K562 (cell line): ENCODE data around the gene USP49. TPM values are rescaled to one million over a fixed set of nuclear protein-coding genes. Genes with fewer than 3 reads are reported as not detected.

Experiments used
- ARID1B ChIP-seq: fragments of 450-650 bp; IDR thresholded peaks from 2 replicates; pipeline ENCODE4 v1.6.1; 2016; ENCODE audit warnings: antibody characterized with exemption, mild to moderate bottlenecking, inconsistent platforms
- CBFB ChIP-seq: sonication (generic); formaldehyde crosslinking; IDR thresholded peaks from 2 replicates; pipeline ENCODE4 v1.4.0; 2020; ENCODE audit warnings: mild to moderate bottlenecking, missing genetic modification reagents
- CHD2 ChIP-seq: IDR thresholded peaks from 2 replicates; pipeline ENCODE4 v1.6.1; 2011; ENCODE audit warnings: low read depth, low read length
- FOSL1 ChIP-seq: fragments of 200-800 bp; sonication (Bioruptor generic); conservative IDR thresholded peaks from 2 replicates; pipeline ENCODE4 v1.6.1; 2016; ENCODE audit warnings: missing genetic modification characterization, missing compliant biosample characterization
- HINFP ChIP-seq: fragments of 450-650 bp; conservative IDR thresholded peaks from 2 replicates; pipeline ENCODE4 v1.6.1; 2016; ENCODE audit warnings: missing genetic modification characterization, low read depth, mild to moderate bottlenecking, control low read depth, missing compliant biosample characterization
- ILF3 ChIP-seq: fragments of 450-650 bp; IDR thresholded peaks from 2 replicates; pipeline ENCODE4 v1.6.1; 2018; ENCODE audit warnings: antibody characterized with exemption, mild to moderate bottlenecking, moderate library complexity, borderline replicate concordance
- IRF2 ChIP-seq: sonication (generic); formaldehyde crosslinking; IDR thresholded peaks from 2 replicates; pipeline ENCODE4 v1.8.1; 2022; ENCODE audit warnings: mild to moderate bottlenecking, missing genetic modification reagents
- KDM4B ChIP-seq, 2 experiments: fragments of 450-650 bp in 1 of 2; sonication (generic) in 1 of 2; IDR thresholded peaks; 2 replicates each; pipeline ENCODE4 v1.6.1; 2016 to 2017; ENCODE audit warnings: borderline replicate concordance in 2 of 2, antibody characterized with exemption in 1 of 2, low read depth in 1 of 2, mild to moderate bottlenecking in 1 of 2
- LCOR ChIP-seq: sonication (generic); formaldehyde crosslinking; IDR thresholded peaks from 2 replicates; pipeline ENCODE4 v1.8.0; 2022; ENCODE audit warnings: mild to moderate bottlenecking, missing genetic modification reagents
- LEF1 ChIP-seq: fragments of 450-650 bp; IDR thresholded peaks from 2 replicates; pipeline ENCODE4 v1.6.1; 2016; ENCODE audit warnings: mild to moderate bottlenecking
- MAFG ChIP-seq: fragments of 450-650 bp; conservative IDR thresholded peaks from 2 replicates; pipeline ENCODE4 v1.6.1; 2016; ENCODE audit warnings: missing genetic modification characterization, missing compliant biosample characterization
- MTA1 ChIP-seq: fragments of 450-650 bp; IDR thresholded peaks from 2 replicates; pipeline ENCODE4 v1.6.1; 2017; ENCODE audit warnings: borderline replicate concordance
- PTTG1 ChIP-seq: fragments of 450-650 bp; IDR thresholded peaks from 2 replicates; pipeline ENCODE4 v1.6.1; 2016; ENCODE audit warnings: low read depth, mild to moderate bottlenecking, missing genetic modification characterization, missing compliant biosample characterization
- PURB ChIP-seq: sonication (generic); formaldehyde crosslinking; IDR thresholded peaks from 2 replicates; pipeline ENCODE4 v1.9.0; 2021; ENCODE audit warnings: low read depth, mild to moderate bottlenecking, missing genetic modification reagents
- RB1 ChIP-seq: fragments of 450-650 bp; IDR thresholded peaks from 2 replicates; pipeline ENCODE4 v1.6.1; 2017; ENCODE audit warnings: low read depth, mild to moderate bottlenecking
- TCF7 ChIP-seq: sonication (generic); IDR thresholded peaks from 2 replicates; pipeline ENCODE4 v1.6.1; 2016; ENCODE audit warnings: antibody characterized with exemption, borderline replicate concordance
- U2AF1 ChIP-seq: fragments of 200-400 bp; formaldehyde crosslinking; optimal IDR thresholded peaks from 2 replicates; pipeline ENCODE3; 2017; ENCODE audit warnings: mild to moderate bottlenecking, low read depth, low read length, moderate library complexity
- ZNF324 ChIP-seq: fragments of 250-450 bp; sonication (Bioruptor Pico); IDR thresholded peaks from 2 replicates; pipeline ENCODE4 v1.4.0; 2020; ENCODE audit warnings: mild to moderate bottlenecking
- ZNF384 ChIP-seq: IDR thresholded peaks from 2 replicates; pipeline ENCODE4 v1.6.1; 2012; ENCODE audit warnings: low read depth, low read length, improper control_type of control experiment
- polyA plus RNA-seq, 8 experiments: library from polyadenylated mRNA; depleted of rRNA in 4 of 8; stranded (reverse) in 5 of 8; unstranded in 3 of 8; fragments of >200 nt; fragmentation: Nextera tagmentation in 2 of 8; fragmentation: Illumina TruSeq in 1 of 8; extraction: Ambion mirVana in 2 of 8; extraction: Trizol in 1 of 8; gene quantifications; 2 replicates each; pipeline versions ENCODE4 v1.2.1 to v1.2.3, GENCODE V29; 2011 to 2014; ENCODE audit warnings: inconsistent platforms in 1 of 8, missing spikeins in 1 of 8
- total RNA-seq, 7 experiments: library from RNA; depleted of rRNA in 6 of 7; stranded (reverse); fragments of >200 nt in 6 of 7; fragmentation: Illumina TruSeq in 2 of 7; extraction: Trizol in 2 of 7; gene quantifications; 2 replicates each; pipeline versions ENCODE4 v1.2.1 to v1.2.3, GENCODE V29; 2011 to 2021; ENCODE audit warnings: low replicate concordance in 1 of 7
- TF ChIP-seq, protein P1 (sequence below): IDR thresholded peaks from 2 replicates; pipeline ENCODE4 v1.6.1; 2012; ENCODE audit warnings: low read depth, low read length, improper control_type of control experiment, borderline replicate concordance
- TF ChIP-seq, protein P2 (sequence below): fragments of 450-650 bp; IDR thresholded peaks from 2 replicates; pipeline ENCODE4 v1.7.0; 2016; ENCODE audit warnings: borderline replicate concordance
- TF ChIP-seq, protein P3 (sequence below): fragments of 450-650 bp; formaldehyde crosslinking; IDR thresholded peaks from 2 replicates; pipeline ENCODE4 v1.4.0; 2022; ENCODE audit warnings: missing genetic modification characterization

The USP49 gene
- total and polyA plus RNA-seq, 9 of the 15 experiments (the other 6 are each of a cell fraction or from before 2014, with no cell fraction given) = 1.0 to 9.9 (median 6.5) TPM

GRCh38 chr6:41779788-41780550 lies 115.2 kb downstream of the USP49 start, which contains the start of gene FRS3 (continued):
- peak; percentile 28; the same call in 1 of the 2 replicates for TF ChIP-seq ARID1B
- peak; percentile 41 for TF ChIP-seq U2AF1
- TF ChIP-seq CHD2 = peak; percentile 26; the same call in 1 of the 2 replicates
- TF ChIP-seq ZNF384 = peak; percentile 55; the same call in 1 of the 2 replicates
- no peak for TF ChIP-seq ILF3
- TF ChIP-seq CBFB (CRISPR knock-in tag) = 0 out of 2 replicates have a peak, but pooled peaks have one; percentile 22
- peak; percentile 34; the same call in 1 of the 2 replicates for TF ChIP-seq ZNF324 (CRISPR knock-in tag)
- peak; percentile 99 for TF ChIP-seq RB1
- TF ChIP-seq LCOR (CRISPR knock-in tag) = peak; percentile 93
- no peak for TF ChIP-seq MAFG
- TF ChIP-seq, protein P1, sequence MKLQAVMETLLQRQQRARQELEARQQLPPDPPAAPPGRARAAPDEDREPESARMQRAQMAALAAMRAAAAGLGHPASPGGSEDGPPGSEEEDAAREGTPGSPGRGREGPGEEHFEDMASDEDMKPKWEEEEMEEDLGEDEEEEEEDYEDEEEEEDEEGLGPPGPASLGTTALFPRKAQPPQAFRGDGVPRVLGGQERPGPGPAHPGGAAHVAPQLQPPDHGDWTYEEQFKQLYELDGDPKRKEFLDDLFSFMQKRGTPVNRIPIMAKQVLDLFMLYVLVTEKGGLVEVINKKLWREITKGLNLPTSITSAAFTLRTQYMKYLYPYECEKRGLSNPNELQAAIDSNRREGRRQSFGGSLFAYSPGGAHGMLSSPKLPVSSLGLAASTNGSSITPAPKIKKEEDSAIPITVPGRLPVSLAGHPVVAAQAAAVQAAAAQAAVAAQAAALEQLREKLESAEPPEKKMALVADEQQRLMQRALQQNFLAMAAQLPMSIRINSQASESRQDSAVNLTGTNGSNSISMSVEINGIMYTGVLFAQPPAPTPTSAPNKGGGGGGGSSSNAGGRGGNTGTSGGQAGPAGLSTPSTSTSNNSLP = peak; percentile 58; the same call in 1 of the 2 replicates
- TF ChIP-seq HINFP (tag) = peak; percentile 94
- TF ChIP-seq LEF1 = 0 out of 2 replicates have a peak, but pooled peaks have one; percentile 11
- TF ChIP-seq MTA1 = peak; percentile 56; the same call in 1 of the 2 replicates
- TF ChIP-seq FOSL1 (tag) = peak; percentile 54; the same call in 1 of the 2 replicates
- TF ChIP-seq KDM4B (IDR thresholded peaks at IDR 0.05; ENCODE audit: borderline replicate concordance in 2 of 2, low read depth in 1 of 2) = peak in 1 of 2 experiments; percentile 44; a peak in 2 of 4 replicates
- peak; percentile 74 for TF ChIP-seq TCF7
- TF ChIP-seq, protein P2, sequence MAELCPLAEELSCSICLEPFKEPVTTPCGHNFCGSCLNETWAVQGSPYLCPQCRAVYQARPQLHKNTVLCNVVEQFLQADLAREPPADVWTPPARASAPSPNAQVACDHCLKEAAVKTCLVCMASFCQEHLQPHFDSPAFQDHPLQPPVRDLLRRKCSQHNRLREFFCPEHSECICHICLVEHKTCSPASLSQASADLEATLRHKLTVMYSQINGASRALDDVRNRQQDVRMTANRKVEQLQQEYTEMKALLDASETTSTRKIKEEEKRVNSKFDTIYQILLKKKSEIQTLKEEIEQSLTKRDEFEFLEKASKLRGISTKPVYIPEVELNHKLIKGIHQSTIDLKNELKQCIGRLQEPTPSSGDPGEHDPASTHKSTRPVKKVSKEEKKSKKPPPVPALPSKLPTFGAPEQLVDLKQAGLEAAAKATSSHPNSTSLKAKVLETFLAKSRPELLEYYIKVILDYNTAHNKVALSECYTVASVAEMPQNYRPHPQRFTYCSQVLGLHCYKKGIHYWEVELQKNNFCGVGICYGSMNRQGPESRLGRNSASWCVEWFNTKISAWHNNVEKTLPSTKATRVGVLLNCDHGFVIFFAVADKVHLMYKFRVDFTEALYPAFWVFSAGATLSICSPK = 0 out of 2 replicates have a peak, but pooled peaks have one; percentile 65
- TF ChIP-seq, protein P3, sequence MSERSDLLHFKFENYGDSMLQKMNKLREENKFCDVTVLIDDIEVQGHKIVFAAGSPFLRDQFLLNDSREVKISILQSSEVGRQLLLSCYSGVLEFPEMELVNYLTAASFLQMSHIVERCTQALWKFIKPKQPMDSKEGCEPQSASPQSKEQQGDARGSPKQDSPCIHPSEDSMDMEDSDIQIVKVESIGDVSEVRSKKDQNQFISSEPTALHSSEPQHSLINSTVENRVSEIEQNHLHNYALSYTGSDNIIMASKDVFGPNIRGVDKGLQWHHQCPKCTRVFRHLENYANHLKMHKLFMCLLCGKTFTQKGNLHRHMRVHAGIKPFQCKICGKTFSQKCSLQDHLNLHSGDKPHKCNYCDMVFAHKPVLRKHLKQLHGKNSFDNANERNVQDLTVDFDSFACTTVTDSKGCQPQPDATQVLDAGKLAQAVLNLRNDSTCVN (CRISPR knock-in tag) = 0 out of 2 replicates have a peak, but pooled peaks have one; percentile 57
- TF ChIP-seq PTTG1 (tag) = no peak
- no peak for TF ChIP-seq IRF2 (CRISPR knock-in tag)
- TF ChIP-seq PURB = no peak
